ENCODE data around the gene WDR89.
A peak's percentile ranks its signal among the peaks of the same experiment; 100 is the strongest.
"Not testable (repeated sequence)": the region's sequence is repeated elsewhere in the genome, so short reads cannot be mapped to it uniquely, and the experiment has no call there.

Gene WDR89, protein sequence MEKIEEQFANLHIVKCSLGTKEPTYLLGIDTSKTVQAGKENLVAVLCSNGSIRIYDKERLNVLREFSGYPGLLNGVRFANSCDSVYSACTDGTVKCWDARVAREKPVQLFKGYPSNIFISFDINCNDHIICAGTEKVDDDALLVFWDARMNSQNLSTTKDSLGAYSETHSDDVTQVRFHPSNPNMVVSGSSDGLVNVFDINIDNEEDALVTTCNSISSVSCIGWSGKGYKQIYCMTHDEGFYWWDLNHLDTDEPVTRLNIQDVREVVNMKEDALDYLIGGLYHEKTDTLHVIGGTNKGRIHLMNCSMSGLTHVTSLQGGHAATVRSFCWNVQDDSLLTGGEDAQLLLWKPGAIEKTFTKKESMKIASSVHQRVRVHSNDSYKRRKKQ

DNA sequence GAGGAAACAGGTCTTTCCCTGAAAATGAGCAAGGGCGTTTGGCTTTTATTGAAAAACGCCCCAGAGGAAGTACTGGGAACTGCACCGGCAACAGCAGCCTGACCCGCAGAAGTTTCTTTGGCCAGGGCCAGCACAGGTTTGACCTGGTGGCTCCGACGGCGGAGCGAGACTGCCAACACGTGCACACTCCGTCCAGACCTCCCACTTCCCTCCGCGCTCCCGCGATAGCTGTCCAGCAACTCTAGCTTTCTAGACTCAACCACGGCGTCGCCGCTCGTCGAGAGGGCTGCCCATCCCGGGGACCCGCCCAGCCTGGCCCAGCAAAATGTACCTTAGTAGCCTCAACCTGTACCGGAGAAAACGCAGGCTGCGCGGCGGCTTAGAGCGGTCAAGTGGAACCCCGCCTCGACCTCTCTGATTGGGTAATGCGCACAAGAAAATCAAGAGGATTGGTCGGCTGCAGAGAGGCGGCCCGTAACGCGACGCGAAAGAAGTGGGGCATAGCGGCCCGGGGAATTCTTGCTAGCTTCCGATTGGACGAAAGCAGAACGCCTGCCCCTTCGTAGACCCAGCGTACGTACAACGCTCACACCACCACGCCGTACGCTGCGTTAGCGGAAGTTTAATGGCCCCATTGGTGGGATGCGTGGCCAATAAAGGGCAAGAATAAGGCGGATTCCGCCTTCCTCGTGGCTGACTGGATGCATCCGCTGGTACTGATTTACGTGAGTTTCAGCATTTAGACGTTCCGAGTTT lies at the start of gene WDR89:
WDR89 (minus strand) TSS at position 399 of the 756 bp plus-strand sequence. CDS start 41,929 bp downstream, outside the sequence.
- peak; percentile 81 to 92 (median 88) for DNase-seq

DNA sequence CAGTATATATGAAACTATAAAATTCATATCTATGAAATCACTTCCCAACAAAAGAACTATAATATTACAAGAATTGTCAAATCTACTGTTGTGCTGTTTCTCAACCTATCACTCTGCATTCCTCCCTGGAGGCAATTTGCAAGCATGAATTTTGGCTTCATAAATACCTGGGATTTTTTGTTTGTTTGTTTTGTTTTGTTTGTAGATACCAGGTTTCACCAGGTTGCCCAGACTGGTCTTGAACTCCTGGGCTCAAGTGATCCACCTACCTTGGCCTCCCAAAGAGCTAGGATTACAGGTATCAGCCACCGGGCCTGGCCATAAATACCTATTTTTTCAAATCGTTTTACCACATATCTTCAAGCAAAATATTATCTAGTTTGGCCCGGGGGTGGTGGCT lies 47.5 kb upstream of the WDR89 start:
- DNase-seq: no peak

DNA sequence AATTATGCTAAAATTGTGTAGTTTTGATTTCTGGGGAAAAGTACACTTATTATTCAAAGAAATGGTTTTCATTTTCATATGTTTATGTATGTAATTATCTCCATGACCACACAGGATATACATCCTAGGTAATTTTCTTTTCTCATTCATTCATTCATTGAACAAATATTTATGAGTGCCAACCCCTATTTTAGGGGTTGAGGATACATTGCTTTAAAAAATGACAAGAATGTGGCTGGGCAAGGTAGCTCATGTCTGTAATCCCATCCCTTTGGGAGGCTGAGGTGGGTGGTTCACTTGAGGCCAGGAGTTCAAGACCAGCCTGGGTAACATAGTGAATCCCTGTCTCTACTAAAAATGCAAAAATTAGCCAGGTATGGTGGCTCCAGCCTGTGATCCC lies 45.3 kb upstream of the WDR89 start:
- DNase-seq: no peak

DNA sequence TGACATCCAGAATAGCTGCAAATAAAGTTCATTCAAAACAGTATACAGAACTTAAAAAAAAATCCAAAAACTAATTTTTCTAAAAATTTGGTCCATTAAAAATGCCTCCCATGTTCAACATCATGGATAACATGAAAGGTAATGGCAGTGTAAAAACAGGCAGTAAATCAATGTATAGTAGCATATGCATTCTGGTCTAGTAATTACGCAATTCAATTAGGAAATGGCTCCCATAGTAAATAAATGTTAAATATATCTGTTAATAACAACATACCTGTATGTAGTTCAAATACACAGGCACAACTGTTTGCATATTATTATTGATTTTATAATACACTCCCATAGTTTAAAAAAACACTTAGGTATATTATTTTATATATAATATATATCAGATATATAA lies 43.7 kb upstream of the WDR89 start:
- DNase-seq: no peak

DNA sequence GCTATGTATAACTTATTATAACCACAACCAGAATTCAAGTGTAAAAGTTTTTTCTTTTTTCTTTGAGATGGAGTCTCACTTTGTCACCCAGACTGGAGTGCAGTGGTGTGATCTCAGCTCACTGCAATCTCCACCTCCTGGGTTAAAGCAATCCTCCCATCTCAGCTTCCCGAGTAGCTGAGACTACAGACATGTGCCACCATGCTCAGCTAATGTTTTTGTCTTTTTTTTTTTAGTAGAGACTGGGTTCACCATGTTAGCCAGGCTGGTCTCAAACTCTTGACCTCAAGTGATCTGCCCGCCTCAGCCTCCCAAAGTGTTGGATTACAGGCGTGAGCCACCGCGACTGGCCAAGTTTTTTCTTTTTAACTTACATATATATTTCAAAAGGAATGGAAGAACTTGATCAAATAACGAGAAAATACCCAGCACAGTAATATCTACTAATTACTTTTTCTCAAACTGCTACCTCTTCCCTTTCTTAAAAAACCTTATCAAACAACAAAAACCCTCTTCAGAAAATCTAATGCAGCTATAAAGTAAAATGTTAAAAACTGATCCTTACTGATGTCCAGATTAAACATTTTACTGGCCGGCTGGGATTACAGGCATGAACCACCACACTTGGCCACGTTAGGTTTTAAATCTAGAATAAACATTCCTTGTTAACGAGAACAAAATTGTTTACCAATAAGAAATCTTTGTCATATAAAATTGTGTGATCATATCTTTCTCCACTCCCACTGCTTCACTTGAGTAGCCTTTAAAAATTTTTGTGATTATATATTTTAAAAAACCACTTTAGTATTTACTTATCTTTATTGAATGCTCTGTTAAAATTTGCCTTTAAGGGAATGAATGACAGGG lies 41.3 kb upstream of the WDR89 start:
- DNase-seq: no peak

DNA sequence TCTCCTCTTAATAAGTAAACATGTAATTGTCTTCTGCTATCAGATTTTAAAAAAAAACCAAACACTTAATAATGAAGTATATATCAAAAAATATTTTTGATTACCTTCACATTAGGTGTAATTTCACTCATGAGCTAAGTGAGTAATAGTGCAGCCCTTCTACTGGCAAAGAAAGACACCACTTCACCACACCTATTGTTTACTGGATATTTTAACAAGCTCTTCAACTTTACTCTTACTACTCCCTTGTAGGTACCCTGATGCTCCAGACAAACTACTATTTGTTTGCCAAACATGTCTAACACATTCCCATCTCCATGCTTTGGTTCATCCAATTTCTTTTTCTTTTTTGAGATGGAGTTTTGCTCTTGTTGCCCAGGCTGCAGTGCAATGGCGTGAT lies 36.9 kb upstream of the WDR89 start:
- no peak for DNase-seq

DNA sequence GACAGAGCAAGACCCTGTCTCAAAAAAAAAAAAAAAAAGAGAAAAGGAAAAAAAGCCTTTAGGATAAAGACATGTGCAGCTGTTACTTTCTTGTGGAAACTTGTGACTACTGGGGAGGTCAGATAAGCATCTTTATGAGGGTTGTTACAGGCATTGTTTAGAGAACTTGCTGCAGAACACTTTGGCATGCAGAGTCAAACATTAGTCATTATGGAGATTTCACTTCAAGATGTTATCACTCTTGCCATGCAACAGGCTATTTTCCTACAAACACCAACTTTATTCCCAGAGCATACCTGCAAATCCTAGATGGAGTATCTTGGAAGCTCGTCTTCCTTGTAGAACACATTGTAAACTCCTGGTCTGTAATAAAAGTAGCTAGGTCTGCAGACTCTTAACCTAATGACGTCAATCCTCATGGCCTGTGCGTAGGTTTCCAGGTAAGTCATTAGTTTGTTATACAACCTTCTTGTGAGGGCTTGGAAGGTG lies 36.3 kb upstream of the WDR89 start:
- no peak for DNase-seq

DNA sequence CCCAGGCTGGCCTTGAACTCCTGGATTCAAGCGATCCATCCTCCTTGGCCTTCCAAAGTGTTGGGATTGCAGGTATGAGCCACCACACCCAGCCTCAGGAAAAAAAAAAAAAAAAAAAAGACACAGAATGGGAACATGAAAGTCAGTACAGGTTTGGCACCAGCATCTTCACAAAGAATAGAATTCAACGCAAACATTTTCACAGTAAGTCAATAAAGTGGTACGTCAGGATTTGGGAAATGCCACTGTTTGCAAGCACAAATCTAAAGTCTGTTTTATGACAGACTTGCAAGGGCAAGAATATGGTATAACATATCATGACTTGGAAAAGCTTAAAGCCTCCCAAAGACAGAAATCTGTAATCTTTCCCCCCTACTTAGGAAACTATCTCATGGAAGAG lies 34.9 kb upstream of the WDR89 start:
- DNase-seq: no peak

DNA sequence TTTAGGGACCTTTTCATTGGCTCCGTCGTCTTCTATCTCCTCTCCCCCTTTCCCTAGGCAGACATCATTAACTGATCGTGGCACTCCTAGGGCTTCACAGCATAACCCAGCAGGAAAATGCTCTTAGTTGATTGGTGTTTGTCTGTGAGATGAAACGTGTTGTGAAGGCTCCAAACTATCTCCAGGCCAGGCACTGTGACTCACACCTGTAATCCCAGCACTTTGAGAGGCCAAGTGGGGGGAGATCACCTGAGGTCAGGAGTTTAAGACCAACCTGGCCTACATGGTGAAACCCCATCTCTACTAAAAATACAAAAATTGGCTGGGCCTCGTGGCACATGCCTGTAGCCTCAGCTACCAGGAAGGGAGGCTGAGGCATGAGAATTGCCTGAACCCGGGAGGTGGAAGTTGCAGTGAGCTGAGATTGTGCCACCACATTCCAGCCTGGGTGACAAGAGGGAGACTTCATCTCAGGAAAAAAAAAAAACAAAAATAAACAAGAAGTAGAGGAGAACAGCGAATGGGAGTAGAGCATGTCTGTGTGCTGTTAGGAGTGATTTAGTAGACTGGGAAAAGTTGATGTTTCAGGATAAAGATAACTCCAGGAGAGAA lies 32.3 kb upstream of the WDR89 start:
- DNase-seq: no peak

DNA sequence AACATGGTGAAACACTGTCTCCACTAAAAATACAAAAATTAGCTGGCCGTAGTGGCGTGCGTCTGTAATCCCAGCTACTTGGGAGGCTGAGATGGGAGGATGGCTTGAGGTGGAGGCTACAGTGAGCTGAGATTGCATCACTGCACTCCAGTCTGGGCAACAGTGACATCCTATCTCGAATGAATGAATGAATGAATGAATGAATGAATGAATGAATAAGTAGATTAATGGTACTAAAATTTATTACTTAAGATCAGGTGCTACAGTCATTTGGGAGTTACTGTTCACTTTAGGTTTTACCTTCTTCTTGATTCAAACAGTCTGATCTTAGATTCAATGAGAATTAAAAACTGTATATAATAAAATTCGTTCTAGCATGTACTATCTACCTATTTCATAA lies 31.6 kb upstream of the WDR89 start:
- no peak for DNase-seq

DNA sequence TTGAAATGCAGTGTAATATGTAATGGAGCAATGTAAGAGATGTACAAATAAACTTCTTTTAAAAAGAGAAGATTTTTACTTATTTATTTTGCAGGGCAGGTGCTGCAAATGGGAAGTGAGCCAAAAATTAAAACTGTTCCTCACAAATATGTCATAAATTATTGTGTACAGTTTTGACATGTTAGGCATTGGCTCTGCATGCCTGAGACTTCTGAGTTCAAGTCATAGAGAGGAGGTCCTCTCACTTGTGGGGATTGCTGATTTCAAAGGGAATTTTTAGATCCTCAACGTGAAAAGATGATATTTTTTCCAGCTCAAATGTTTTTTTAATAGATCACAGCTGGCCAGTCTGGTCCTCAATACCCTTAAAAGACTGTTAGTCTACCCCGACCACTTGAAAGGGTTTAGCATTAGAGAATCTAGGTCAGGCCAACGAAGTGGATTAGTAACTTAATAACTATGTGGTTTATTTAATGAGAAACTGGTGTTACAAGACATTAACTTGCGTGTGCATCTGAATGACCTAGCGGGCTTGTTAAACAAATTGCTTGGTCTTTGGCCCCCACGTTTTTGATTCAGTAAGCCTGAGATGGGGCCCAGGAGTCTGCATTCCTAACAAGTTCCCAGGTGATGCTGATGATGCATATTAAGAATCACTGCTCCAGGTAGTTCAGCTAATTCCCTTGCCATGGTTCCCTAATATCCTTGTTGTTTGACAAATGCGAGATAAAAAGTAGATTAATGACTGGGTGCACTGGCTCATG lies 30.9 kb upstream of the WDR89 start:
- DNase-seq: no peak

DNA sequence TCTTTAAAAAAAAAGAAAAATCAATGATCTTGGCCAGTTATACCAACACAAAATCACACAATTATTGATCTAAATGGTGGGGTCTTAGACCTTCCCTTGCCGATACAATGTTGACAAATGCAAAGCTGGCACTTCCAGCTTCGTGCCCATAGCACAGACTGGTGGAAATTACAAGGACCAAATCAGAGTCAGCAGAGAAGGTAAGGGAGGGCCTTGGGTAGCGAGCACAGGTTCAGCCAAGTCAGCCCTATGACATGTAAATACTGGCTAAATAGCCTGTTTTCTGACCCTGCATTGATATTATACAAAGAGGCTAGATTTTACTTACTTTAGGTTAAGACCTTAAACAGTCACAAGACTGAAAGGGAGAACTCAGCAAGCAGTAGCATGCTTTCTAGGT lies 30.3 kb upstream of the WDR89 start:
- DNase-seq: no peak

DNA sequence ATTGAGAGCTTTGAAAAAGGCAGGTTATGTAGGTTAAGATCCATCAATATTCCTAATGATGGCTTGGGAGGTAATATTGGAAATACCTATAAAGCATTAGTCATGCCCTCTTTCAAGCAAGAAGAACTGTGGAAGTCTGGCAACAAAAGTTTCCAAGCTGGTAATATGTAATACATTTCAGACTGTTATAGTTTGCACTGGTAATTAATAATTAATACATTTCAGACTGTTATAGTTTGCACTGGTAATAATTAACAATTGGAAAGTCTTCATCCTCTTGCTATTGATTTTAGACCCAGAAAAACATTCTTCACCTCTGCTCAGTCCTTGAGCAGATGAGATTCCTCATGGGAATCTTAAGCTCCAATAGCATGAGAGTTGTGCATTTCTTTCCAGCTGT lies 29.0 kb upstream of the WDR89 start:
- DNase-seq: no peak

DNA sequence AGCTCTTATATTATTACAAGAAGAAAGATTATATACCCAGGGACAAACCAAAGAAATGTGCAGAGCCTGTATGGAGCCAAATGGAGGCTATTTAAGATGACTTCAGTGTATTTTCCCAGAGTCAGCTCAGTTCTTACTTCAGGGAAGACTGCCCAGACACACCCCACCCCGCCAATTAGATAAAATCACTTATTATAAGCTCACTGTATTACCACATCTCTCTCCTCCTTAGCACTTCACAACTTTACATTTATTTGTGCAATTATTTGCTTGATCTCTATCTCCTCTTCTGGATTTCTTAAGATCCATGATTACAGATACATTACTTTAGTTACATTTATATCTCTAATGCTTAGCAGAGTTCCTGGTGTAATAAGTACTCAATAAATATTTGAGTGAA lies 24.7 kb upstream of the WDR89 start:
- no peak for DNase-seq

DNA sequence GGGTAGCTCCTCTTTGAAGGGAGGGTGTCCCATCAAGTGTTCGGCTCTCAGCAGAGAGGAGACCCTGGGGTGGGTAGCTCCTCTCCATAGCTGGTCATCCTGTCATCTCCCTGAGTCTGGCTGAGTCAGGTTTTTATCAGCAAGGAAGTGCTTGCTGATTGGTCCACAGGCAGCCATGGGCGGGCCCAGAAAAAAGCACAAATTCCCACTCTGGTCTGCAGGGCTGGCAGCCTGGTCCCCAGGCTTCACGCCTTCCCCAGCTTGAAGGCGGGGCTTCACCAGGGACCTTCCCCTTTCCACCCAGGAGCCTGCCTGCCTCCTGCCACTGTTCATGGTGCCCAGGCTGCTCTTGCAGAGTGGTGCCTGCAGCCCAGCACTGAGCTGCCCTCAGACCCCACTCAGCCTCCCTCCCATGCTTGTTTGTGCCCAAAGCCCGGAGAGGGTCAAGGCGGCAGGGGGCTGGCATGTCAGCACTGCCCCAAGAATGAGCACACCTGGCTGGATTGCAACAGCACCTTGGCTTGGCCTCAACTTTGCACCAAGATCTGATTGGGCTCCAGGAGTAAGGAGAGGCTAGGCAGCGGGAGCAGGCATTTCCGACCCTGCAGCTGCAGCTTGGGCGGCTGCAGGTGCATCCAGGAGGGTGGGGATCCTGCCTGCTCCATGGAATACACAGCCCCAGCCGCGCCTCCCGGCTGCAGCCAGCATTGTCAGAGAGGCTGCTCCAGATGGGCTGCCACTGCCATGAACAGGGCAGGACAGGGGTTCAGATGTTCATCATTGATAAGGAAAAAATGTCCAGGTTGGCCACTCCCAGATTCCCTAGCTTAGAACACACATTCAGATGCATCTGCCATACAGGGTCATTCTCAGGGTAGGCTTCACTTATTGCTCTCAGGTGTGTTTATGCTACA lies 22.0 kb upstream of the WDR89 start:
- DNase-seq: no peak

DNA sequence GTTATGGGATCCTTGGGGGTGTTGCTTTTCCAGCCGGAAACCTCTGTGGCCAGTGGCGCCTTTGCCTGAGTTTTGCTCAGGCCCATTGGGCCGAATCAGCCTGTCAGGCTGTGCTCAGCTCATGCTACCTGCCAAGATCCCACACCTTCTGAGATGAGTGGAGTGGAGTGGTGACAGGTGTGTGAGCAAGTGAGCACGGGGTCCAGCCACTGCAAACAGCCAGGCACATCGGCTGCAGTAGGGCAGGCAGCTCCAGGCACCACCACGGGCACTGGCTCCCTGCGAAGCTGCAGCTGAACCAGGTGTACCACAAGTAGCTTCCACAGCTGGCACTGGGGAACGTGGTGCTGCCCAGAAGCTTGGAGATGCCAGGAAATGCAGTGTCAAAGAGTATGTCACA lies 21.1 kb upstream of the WDR89 start:
- DNase-seq: no peak

DNA sequence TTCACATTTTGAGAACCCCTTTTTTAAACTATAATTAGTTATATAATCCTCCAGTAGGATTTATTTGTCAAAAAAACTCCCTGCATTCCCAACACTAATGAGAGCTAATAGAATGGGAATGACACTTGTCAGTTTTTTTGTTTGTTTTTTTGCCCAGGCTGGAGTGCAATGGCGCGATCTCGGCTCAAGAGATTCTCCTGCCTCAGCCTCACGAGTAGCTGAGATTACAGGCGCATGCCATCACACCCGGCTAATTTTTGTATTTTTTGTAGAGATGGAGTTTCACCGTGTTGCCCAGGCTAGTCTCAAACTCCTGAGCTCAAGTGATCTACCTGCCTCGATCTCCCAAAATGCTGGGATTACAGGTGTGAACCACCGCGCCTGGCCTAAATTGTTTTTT lies 20.2 kb upstream of the WDR89 start:
- not testable (repeated sequence) for DNase-seq

DNA sequence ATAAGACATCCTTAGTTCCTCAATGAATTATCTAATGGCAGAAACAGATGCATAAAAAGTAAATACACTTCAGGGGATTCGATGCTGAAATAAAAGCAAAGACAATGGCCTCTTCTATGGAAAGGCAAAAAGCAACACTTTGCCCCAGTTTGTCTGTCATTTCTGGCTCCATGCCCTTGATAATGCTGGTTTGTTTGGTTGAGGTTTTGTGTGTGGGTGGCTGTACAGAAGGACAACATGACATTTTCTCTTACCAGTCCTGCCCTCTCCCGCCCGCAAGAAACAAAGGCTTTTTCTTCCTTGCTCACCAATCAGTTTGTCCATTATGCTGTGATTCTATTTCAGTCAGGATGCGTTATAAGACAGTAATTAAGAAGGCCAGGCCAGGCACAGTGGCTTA lies 18.1 kb upstream of the WDR89 start:
- DNase-seq: no peak

DNA sequence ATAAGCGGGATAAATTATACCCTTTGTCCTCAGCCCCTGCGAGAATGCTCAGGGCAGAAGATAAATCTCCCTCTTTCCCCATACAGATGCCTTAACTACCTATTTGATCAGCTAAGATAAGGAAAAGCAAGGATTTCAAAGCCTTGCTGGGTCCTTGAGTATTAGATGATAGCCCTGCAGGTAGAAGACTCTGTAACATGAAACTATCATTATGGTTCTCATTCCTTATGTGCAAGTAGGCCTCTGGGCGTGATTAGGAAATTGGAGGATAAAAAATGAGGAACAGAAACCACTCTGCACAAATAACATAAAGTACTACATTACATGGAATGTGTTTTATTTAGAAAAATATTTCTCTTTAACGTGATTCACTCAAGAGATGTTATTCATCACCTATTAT lies 14.5 kb upstream of the WDR89 start:
- no peak for DNase-seq

DNA sequence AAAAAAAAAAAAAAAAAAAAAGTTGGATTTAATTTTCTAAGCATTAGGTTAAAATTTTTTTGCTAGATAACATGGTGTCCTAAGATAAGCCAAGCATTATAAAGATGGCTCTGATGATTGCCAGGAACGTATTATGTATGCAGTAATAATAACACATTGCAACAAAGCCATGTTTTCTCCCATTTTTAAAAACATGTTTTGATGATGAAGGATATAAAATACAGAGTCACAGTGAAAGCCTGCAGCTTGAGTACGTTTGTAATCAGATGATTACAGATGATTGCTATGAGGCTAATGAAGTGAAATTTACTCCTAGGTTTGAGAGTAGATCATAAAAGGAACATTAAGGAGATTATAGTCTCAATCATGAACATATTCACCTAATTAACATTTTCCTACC lies 13.3 kb upstream of the WDR89 start:
- DNase-seq: no peak

DNA sequence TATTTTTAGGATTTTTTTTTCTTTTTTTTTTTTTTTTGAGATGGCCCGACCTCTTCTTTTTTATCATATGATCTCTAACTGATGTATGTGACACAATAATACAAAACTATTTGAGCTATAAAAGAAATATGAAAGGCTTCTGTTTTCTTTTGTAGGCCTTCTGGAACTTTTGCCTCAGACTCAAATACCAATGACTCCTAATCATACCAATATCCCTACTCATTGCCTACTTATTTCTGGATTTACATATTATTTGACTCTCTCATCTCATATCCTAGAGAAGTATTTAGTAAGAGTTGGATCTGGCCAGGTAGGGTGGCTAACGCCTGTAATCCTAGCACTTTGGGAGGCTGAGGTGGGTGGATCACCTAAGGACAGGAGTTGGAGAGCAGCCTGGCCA lies 12.7 kb upstream of the WDR89 start:
- DNase-seq: no peak

Data from activated CD4-positive, CD25-positive, alpha-beta regulatory T cell (primary cell).